ENCODE data around the gene MIP.
"Not testable (repeated sequence)": the region's sequence is repeated elsewhere in the genome, so short reads cannot be mapped to it uniquely, and the experiment has no call there.

- TF ChIP-seq, protein P1, sequence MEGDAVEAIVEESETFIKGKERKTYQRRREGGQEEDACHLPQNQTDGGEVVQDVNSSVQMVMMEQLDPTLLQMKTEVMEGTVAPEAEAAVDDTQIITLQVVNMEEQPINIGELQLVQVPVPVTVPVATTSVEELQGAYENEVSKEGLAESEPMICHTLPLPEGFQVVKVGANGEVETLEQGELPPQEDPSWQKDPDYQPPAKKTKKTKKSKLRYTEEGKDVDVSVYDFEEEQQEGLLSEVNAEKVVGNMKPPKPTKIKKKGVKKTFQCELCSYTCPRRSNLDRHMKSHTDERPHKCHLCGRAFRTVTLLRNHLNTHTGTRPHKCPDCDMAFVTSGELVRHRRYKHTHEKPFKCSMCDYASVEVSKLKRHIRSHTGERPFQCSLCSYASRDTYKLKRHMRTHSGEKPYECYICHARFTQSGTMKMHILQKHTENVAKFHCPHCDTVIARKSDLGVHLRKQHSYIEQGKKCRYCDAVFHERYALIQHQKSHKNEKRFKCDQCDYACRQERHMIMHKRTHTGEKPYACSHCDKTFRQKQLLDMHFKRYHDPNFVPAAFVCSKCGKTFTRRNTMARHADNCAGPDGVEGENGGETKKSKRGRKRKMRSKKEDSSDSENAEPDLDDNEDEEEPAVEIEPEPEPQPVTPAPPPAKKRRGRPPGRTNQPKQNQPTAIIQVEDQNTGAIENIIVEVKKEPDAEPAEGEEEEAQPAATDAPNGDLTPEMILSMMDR (conservative IDR thresholded peaks at IDR 0.05) = not testable (repeated sequence)
- TF ChIP-seq ZFX (IDR thresholded peaks at IDR 0.05) = not testable (repeated sequence)
These were observed 50.2 kb downstream of the MIP start for GRCh38 chr12:56404227-56404626.
